Neural progenitor cell (in vitro differentiated cells): ENCODE measurements around the gene SLCO4A1. TPM values are rescaled to one million over a fixed set of nuclear protein-coding genes. Genes with fewer than 3 reads are reported as not detected.

Experiments
- DNase-seq: peaks from one replicate; pipeline ENCODE4 v3.0.0-alpha.2; 2016; ENCODE audit warnings: low spot score
- H2AFZ ChIP-seq: fragments of 200-600 bp; sonication (generic); replicated peaks from 2 replicates; pipeline ENCODE4 v1.6.1; 2016; ENCODE audit warnings: antibody characterized with exemption
- H3F3A ChIP-seq: fragments of 200-600 bp; sonication (generic); 2 replicates; pipeline ENCODE4 v1.6.1; 2016; ENCODE audit warnings: antibody characterized with exemption, low read depth
- H3K27ac ChIP-seq: fragments of 200-600 bp; sonication (generic); 2 replicates; pipeline ENCODE4 v1.5.1; 2016; ENCODE audit warnings: mild to moderate bottlenecking
- H3K27me3 ChIP-seq: fragments of 200-600 bp; sonication (generic); 2 replicates; pipeline ENCODE4 v1.6.1; 2016; ENCODE audit warnings: mild to moderate bottlenecking, moderate library complexity
- H3K36me3 ChIP-seq: fragments of 200-600 bp; sonication (generic); 2 replicates; pipeline ENCODE4 v1.5.1; 2016
- H3K4me1 ChIP-seq: fragments of 200-600 bp; sonication (generic); 2 replicates; pipeline ENCODE4 v1.6.1; 2016; ENCODE audit warnings: mixed run types
- H3K4me2 ChIP-seq: fragments of 200-600 bp; sonication (generic); 2 replicates; pipeline ENCODE4 v1.6.1; 2016
- H3K4me3 ChIP-seq: fragments of 200-600 bp; sonication (generic); 2 replicates; pipeline ENCODE4 v1.5.1; 2016
- H3K79me2 ChIP-seq: fragments of 200-600 bp; sonication (generic); 2 replicates; pipeline ENCODE4 v1.6.1; 2016; ENCODE audit warnings: low read depth
- H3K9ac ChIP-seq: fragments of 200-600 bp; sonication (generic); 2 replicates; pipeline ENCODE4 v1.6.1; 2016
- H3K9me3 ChIP-seq: fragments of 200-600 bp; sonication (generic); 2 replicates; pipeline ENCODE4 v1.5.1; 2016; ENCODE audit warnings: low read depth
- H4K20me1 ChIP-seq: fragments of 200-600 bp; sonication (generic); 2 replicates; pipeline ENCODE4 v1.6.1; 2016; ENCODE audit warnings: low read depth
- H3K27ac Mint-ChIP-seq: 3 replicates; pipeline ENCODE4 v1.8.0; 2021; ENCODE audit warnings: mixed read lengths
- H3K27me3 Mint-ChIP-seq: 2 replicates; pipeline ENCODE4 v1.8.0; 2022; ENCODE audit warnings: low read depth, mild to moderate bottlenecking, inconsistent platforms, moderate library complexity, mixed read lengths; ENCODE audit not compliant: insufficient read depth
- H3K36me3 Mint-ChIP-seq: 3 replicates; pipeline ENCODE4 v1.8.0; 2021; ENCODE audit warnings: mixed read lengths
- H3K4me1 Mint-ChIP-seq: 3 replicates; pipeline ENCODE4 v1.8.0; 2021; ENCODE audit warnings: mixed read lengths
- H3K4me3 Mint-ChIP-seq: 3 replicates; pipeline ENCODE4 v1.8.0; 2021; ENCODE audit warnings: mild to moderate bottlenecking, moderate library complexity, mixed read lengths
- H3K9me3 Mint-ChIP-seq: 3 replicates; pipeline ENCODE4 v1.8.0; 2020; ENCODE audit warnings: mixed read lengths
- EZH2 ChIP-seq: fragments of 200-600 bp; sonication (generic); IDR thresholded peaks from 2 replicates; pipeline ENCODE4 v1.6.1; 2017; ENCODE audit warnings: antibody characterized with exemption, mild to moderate bottlenecking, moderate library complexity
- EZH2phosphoT487 ChIP-seq: fragments of 200-600 bp; sonication (generic); IDR thresholded peaks from 2 replicates; pipeline ENCODE4 v1.6.1; 2017; ENCODE audit warnings: antibody characterized with exemption
- total RNA-seq: library from RNA; depleted of rRNA; stranded (reverse); fragments of >200 nt; gene quantifications from 2 replicates; pipeline ENCODE4 v1.2.3, GENCODE V29; 2015; ENCODE audit warnings: low replicate concordance
- TF ChIP-seq, protein P1 (sequence below): fragments of 200-600 bp; sonication (generic); IDR thresholded peaks from 2 replicates; pipeline ENCODE4 v1.5.1; 2017; ENCODE audit warnings: antibody characterized with exemption, mild to moderate bottlenecking

SLCO4A1 gene
- total RNA-seq, 1 donor from 2014 or later: 0.88 TPM

DNA sequence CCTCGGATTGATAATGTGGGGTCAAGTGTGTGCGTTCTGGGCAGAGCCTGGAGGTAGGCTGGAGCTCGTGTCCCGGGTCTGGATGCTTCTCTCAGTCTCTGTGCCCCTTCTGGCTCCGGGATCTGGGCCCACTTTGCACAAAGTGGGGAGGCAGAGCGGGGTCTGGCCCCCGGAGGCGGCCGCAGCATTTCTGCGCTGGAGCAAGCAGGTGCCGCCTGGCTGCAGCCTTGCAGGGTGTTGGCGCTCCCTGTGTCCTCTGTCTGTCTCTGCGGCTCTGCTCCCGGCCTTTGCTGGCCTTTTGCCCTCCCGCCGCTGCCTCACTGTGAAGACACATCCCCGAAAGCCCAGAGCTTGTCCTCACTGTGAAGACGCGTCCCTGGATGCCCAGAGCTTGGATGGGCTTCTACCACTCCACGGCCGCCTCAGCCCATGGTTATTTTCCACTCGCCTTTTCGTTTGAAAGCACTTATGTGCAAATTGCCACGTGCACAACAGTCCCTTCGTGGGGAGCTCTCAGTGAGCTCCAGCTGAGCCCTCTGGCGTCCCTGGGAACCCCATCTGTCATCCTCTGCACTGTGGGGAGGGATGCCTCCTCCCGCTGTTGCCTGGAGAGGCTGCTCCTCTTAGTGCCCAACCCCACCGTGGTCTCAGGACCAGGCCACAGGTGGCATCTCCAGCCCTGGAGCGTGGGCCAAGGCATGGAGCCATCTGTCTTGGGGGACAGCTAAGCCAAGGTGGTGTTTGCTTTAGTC is 17.4 kb downstream of the SLCO4A1 start:
- Histone ChIP-seq H3K9me3 (no peaks in the 10 kb centered on the region), H3K79me2 (no peaks in the 10 kb centered on the region), H3K4me1 (peaks cover 10% of the 10 kb centered on the region), H2AFZ (no peak overlapping the region), H4K20me1 (no peaks in the 10 kb centered on the region), H3K4me3 (no peak overlapping the region), H3F3A (no peaks in the 10 kb centered on the region), H3K9ac (no peak overlapping the region), H3K27ac (no peak overlapping the region), H3K27me3 (no peaks in the 10 kb centered on the region), H3K4me2 (no peak overlapping the region), H3K36me3 (no peaks in the 10 kb centered on the region)
- DNase-seq: no peak
- Mint-ChIP-seq H3K36me3 (no peaks in the 10 kb centered on the region), H3K4me3 (no peak overlapping the region), H3K9me3 (no peaks in the 10 kb centered on the region), H3K4me1 (peaks cover 13% of the 10 kb centered on the region), H3K27ac (peak overlapping the region; percentile 66), H3K27me3 (peaks cover 2% of the 10 kb centered on the region)
- TF ChIP-seq EZH2 (no peak), EZH2phosphoT487 (no peak)
- TF ChIP-seq, protein P1, sequence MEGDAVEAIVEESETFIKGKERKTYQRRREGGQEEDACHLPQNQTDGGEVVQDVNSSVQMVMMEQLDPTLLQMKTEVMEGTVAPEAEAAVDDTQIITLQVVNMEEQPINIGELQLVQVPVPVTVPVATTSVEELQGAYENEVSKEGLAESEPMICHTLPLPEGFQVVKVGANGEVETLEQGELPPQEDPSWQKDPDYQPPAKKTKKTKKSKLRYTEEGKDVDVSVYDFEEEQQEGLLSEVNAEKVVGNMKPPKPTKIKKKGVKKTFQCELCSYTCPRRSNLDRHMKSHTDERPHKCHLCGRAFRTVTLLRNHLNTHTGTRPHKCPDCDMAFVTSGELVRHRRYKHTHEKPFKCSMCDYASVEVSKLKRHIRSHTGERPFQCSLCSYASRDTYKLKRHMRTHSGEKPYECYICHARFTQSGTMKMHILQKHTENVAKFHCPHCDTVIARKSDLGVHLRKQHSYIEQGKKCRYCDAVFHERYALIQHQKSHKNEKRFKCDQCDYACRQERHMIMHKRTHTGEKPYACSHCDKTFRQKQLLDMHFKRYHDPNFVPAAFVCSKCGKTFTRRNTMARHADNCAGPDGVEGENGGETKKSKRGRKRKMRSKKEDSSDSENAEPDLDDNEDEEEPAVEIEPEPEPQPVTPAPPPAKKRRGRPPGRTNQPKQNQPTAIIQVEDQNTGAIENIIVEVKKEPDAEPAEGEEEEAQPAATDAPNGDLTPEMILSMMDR: no peak

DNA sequence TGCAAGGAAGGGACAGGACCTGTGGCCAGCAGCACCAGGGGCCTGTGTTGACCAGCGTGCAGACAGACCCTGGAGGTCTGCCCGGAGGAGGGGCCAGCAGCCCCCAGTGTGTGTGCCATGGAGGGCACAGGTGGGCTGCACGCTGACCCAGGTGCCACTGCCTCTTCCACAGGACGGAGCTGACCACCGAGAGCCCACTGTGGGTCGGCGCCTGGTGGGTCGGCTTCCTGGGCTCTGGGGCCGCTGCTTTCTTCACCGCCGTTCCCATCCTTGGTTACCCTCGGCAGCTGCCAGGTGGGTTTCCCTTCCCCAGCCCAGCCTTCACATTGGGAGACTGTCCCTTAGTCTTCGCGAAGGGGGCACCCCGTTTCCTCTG is 17.9 kb downstream of the SLCO4A1 start:
- Histone ChIP-seq H3K4me2 (no peak overlapping the region), H3K36me3 (no peaks in the 10 kb centered on the region), H3K4me1 (peaks cover 10% of the 10 kb centered on the region), H2AFZ (no peak overlapping the region), H3F3A (no peaks in the 10 kb centered on the region), H3K4me3 (no peak overlapping the region), H3K79me2 (no peaks in the 10 kb centered on the region), H3K9me3 (no peaks in the 10 kb centered on the region), H4K20me1 (no peaks in the 10 kb centered on the region), H3K27ac (no peak overlapping the region), H3K27me3 (no peaks in the 10 kb centered on the region), H3K9ac (no peak overlapping the region)
- H3K4me1 Mint-ChIP-seq: peaks cover 16% of the 10 kb centered on the region
- DNase-seq: no peak
- H3K36me3 Mint-ChIP-seq: no peaks in the 10 kb centered on the region
- H3K9me3 Mint-ChIP-seq: no peaks in the 10 kb centered on the region
- no peak overlapping the region for H3K27ac Mint-ChIP-seq
- no peak overlapping the region for H3K4me3 Mint-ChIP-seq
- peaks cover 4% of the 10 kb centered on the region for H3K27me3 Mint-ChIP-seq
- no peak for TF ChIP-seq EZH2

DNA sequence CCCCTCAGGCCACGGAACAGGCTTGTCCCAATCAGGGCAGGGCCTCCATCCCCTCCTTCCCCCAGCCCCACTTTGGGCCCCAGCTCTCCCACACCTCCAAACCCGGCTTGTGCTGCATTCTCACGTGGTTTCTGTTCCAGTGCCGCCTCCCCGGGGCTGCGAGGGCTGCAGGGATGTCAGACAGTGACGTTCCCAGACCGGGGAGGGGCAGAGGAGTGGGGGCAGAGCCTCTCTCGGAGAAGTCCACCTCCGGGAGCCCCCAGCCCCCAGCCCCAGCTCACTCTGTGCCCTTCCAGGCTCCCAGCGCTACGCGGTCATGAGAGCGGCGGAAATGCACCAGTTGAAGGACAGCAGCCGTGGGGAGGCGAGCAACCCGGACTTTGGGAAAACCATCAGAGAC is 18.5 kb downstream of the SLCO4A1 start:
- no peaks in the 10 kb centered on the region for H3K27me3 ChIP-seq
- no peaks in the 10 kb centered on the region for H3K79me2 ChIP-seq
- no peak overlapping the region for H2AFZ ChIP-seq
- no peak overlapping the region for H3K9ac ChIP-seq
- Mint-ChIP-seq H3K36me3 (no peaks in the 10 kb centered on the region), H3K4me1 (peaks cover 16% of the 10 kb centered on the region), H3K27ac (no peak overlapping the region), H3K9me3 (no peaks in the 10 kb centered on the region), H3K4me3 (no peak overlapping the region), H3K27me3 (peaks cover 4% of the 10 kb centered on the region)
- H3K4me2 ChIP-seq: no peak overlapping the region
- no peak overlapping the region for H3K4me3 ChIP-seq
- H3K4me1 ChIP-seq: peaks cover 10% of the 10 kb centered on the region
- DNase-seq: no peak
- no peaks in the 10 kb centered on the region for H3K9me3 ChIP-seq
- no peaks in the 10 kb centered on the region for H3K36me3 ChIP-seq
- TF ChIP-seq EZH2phosphoT487: no peak
- TF ChIP-seq, protein P1: no peak
- TF ChIP-seq EZH2: no peak
- no peaks in the 10 kb centered on the region for H3F3A ChIP-seq
- no peak overlapping the region for H3K27ac ChIP-seq
- H4K20me1 ChIP-seq: no peaks in the 10 kb centered on the region

DNA sequence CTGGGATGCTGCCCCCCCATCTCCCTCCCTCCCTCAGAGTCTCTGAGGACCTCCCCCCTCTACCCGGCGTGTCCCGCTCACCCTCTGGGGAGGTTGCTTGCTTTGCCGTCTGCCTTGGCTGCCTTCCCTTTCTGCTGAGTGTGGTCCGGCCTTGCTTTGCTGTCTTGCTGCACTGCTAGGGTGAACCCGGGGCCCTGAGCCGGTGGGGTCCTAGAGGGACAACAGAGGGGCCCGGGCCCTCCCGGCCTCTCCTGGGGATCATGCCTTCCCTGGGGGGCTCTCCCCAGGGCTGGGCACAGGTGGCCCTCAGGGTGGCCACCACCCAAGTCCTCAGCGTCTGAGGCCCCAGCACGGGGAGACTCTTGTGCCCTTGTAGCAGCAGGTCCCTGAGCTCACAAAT is 19.3 kb downstream of the SLCO4A1 start:
- Mint-ChIP-seq H3K27me3 (peaks cover 4% of the 10 kb centered on the region), H3K4me3 (no peak overlapping the region), H3K9me3 (no peaks in the 10 kb centered on the region), H3K27ac (no peak overlapping the region), H3K4me1 (peaks cover 16% of the 10 kb centered on the region), H3K36me3 (no peaks in the 10 kb centered on the region)
- no peak overlapping the region for H2AFZ ChIP-seq
- H3K9ac ChIP-seq: no peak overlapping the region
- H3K4me2 ChIP-seq: no peak overlapping the region
- no peaks in the 10 kb centered on the region for H3K79me2 ChIP-seq
- no peak overlapping the region for H3K27ac ChIP-seq
- peaks cover 10% of the 10 kb centered on the region for H3K4me1 ChIP-seq
- DNase-seq: no peak
- H3K27me3 ChIP-seq: no peaks in the 10 kb centered on the region
- H3F3A ChIP-seq: no peaks in the 10 kb centered on the region
- TF ChIP-seq, protein P1: no peak
- TF ChIP-seq EZH2phosphoT487 (no peak), EZH2 (no peak)
- H3K36me3 ChIP-seq: no peaks in the 10 kb centered on the region
- no peak overlapping the region for H3K4me3 ChIP-seq
- no peaks in the 10 kb centered on the region for H3K9me3 ChIP-seq
- no peaks in the 10 kb centered on the region for H4K20me1 ChIP-seq
